Neuronal stem cell (in vitro differentiated cells): ENCODE data around the gene BABAM2.

ENCODE experiments used
- DNase-seq: peaks from one replicate; pipeline ENCODE4 v3.0.0-alpha.2; 2013; ENCODE audit warnings: low spot score
- H2AFZ ChIP-seq: one replicate; pipeline ENCODE4 v1.6.1; 2013; ENCODE audit warnings: mild to moderate bottlenecking, low read length, inconsistent platforms
- H2AK5ac ChIP-seq: 2 replicates; pipeline ENCODE4 v1.6.1; 2013; ENCODE audit warnings: low read depth, mild to moderate bottlenecking, inconsistent platforms, low read length, moderate library complexity, mixed read lengths
- H2BK120ac ChIP-seq: 2 replicates; pipeline ENCODE4 v1.6.1; 2013; ENCODE audit warnings: low read depth, mild to moderate bottlenecking, inconsistent platforms, low read length, moderate library complexity, mixed read lengths
- H2BK12ac ChIP-seq: one replicate; pipeline ENCODE4 v1.6.1; 2013; ENCODE audit warnings: low read length, inconsistent platforms
- H2BK15ac ChIP-seq: 2 replicates; pipeline ENCODE4 v1.6.1; 2013; ENCODE audit warnings: mild to moderate bottlenecking, low read length, inconsistent platforms, mixed read lengths
- H2BK5ac ChIP-seq: one replicate; pipeline ENCODE4 v1.6.1; 2013; ENCODE audit warnings: inconsistent platforms, mild to moderate bottlenecking, low read length, moderate library complexity
- H3K14ac ChIP-seq: one replicate; pipeline ENCODE4 v1.6.1; 2013; ENCODE audit warnings: low read length, inconsistent platforms
- H3K18ac ChIP-seq: 2 replicates; pipeline ENCODE4 v1.6.1; 2013; ENCODE audit warnings: low read length, inconsistent platforms
- H3K23ac ChIP-seq: 2 replicates; pipeline ENCODE4 v1.6.1; 2013; ENCODE audit warnings: low read depth, mild to moderate bottlenecking, mixed read lengths, low read length, inconsistent platforms; ENCODE audit not compliant: poor library complexity
- H3K27ac ChIP-seq: replicated peaks from 3 replicates; pipeline ENCODE4 v1.5.1; 2013; ENCODE audit warnings: low read length, inconsistent platforms
- H3K27me3 ChIP-seq, 3 experiments: 2 replicates each; pipeline ENCODE4 v1.6.1; 2013; ENCODE audit warnings: low read length in 3 of 3, mild to moderate bottlenecking in 2 of 3, inconsistent platforms in 1 of 3, low read depth in 1 of 3, mixed read lengths in 1 of 3, moderate library complexity in 1 of 3; ENCODE audit not compliant: control insufficient read depth in 3 of 3, insufficient read depth in 3 of 3
- H3K36me3 ChIP-seq, 2 donors: replicated peaks in 1 of 2; 2 replicates each; pipeline ENCODE4 v1.6.1; 2013; ENCODE audit warnings: low read length in 2 of 2; ENCODE audit not compliant: control insufficient read depth in 2 of 2, insufficient read depth in 2 of 2
- H3K4ac ChIP-seq: 2 replicates; pipeline ENCODE4 v1.6.1; 2013; ENCODE audit warnings: inconsistent platforms, mild to moderate bottlenecking, low read length, moderate library complexity
- H3K4me1 ChIP-seq, 2 donors: 1 replicate in 1 of 2; 2 replicates in 1 of 2; pipeline ENCODE4 v1.6.1; 2013; ENCODE audit warnings: low read length in 2 of 2, low read depth in 1 of 2; ENCODE audit not compliant: control insufficient read depth in 2 of 2, insufficient read depth in 1 of 2
- H3K4me2 ChIP-seq: one replicate; pipeline ENCODE4 v1.6.1; 2013; ENCODE audit warnings: mild to moderate bottlenecking, low read length, inconsistent platforms; ENCODE audit not compliant: insufficient read depth, poor library complexity, severe bottlenecking
- H3K4me3 ChIP-seq, 2 donors: 2 replicates each; pipeline ENCODE4 v1.5.1; 2013; ENCODE audit warnings: low read length in 2 of 2, mild to moderate bottlenecking in 2 of 2, inconsistent platforms in 1 of 2, moderate library complexity in 1 of 2
- H3K79me1 ChIP-seq: one replicate; pipeline ENCODE4 v1.6.1; 2013; ENCODE audit warnings: low read depth, mild to moderate bottlenecking, inconsistent platforms, low read length, moderate library complexity
- H3K9ac ChIP-seq: one replicate; pipeline ENCODE4 v1.6.1; 2013; ENCODE audit warnings: mild to moderate bottlenecking, low read depth, low read length, inconsistent platforms; ENCODE audit not compliant: poor library complexity
- H3K9me3 ChIP-seq, 2 donors: replicated peaks in 1 of 2; 2 replicates each; pipeline versions ENCODE3 to v1.6.1; 2013; ENCODE audit warnings: low read length in 2 of 2, mild to moderate bottlenecking in 2 of 2, inconsistent platforms in 1 of 2, low read depth in 1 of 2, mixed read lengths in 1 of 2, moderate library complexity in 1 of 2; ENCODE audit not compliant: control insufficient read depth in 2 of 2, insufficient read depth in 1 of 2
- H4K8ac ChIP-seq: one replicate; pipeline ENCODE4 v1.6.1; 2013; ENCODE audit warnings: low read depth, mild to moderate bottlenecking, inconsistent platforms, low read length, moderate library complexity
- H4K91ac ChIP-seq: one replicate; pipeline ENCODE4 v1.6.1; 2013; ENCODE audit warnings: low read length, low read depth, mild to moderate bottlenecking, inconsistent platforms; ENCODE audit not compliant: poor library complexity
- WGBS, 2 donors: extraction: QIAGEN DNeasy Blood & Tissue Kit; methylation state at CpG; one replicate each; pipeline ENCODE4 v1.1.7; 2013; ENCODE audit warnings: missing lambda C conversion rate in 2 of 2, mixed read lengths in 1 of 2; ENCODE audit not compliant: insufficient read length in 2 of 2, insufficient replicate concordance in 1 of 2; ENCODE audit errors: extremely low coverage in 2 of 2; 5-methylcytosine and 5-hydroxymethylcytosine counted together

Gene BABAM2

DNA sequence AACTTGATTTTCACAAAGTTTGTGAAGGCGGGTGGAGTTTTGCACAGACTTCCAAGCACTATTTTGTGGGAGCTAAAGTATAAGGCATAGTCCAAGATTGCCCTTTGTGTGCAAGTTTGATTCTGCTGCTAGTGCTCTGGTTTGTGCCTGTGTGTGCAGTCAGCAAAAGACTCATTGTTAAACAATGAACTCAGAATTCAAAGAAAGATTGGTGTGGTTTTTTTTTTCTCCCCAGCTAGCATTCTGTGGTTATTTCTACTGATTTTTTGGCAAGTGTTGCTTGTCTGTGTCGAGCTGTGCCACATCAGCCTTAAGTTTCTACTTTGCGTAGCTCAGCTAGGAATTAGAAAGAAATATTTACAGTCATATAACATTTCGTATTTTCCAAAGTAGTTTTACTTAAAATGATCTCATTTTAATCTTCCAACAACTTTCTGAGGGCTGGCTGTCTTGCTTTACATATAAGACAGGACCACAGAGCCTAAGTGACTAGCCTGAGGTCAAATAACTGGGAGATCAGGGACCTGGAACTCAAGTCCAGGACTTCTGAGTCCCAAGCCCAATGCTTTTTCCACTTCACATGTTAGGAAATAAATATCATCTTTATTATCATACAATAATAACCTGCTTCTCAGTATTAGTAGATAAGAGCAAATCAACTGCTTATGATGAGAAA, 69.8 kb downstream of the BABAM2 start:
- Histone ChIP-seq H3K27me3 (no peaks in the 10 kb centered on the region), H3K79me1 (no peaks in the 10 kb centered on the region), H2AFZ (peak overlapping the region; percentile 27), H3K4me1 (peaks cover 4 to 28% of the 10 kb centered on the region in 2 donors), H3K9me3 (peaks cover 0 to 2% of the 10 kb centered on the region in 2 donors), H3K4ac (no peak overlapping the region), H2BK12ac (no peak overlapping the region), H3K4me2 (no peak overlapping the region), H4K8ac (no peak overlapping the region), H3K18ac (no peak overlapping the region), H4K91ac (no peak overlapping the region), H2BK15ac (no peak overlapping the region), H2BK120ac (no peak overlapping the region), H3K4me3 (no peak overlapping the region), H2AK5ac (no peak overlapping the region), H2BK5ac (no peak overlapping the region), H3K14ac (no peak overlapping the region), H3K9ac (no peak overlapping the region), H3K27ac (no peak overlapping the region), H3K23ac (no peak overlapping the region), H3K36me3 (no peaks in the 10 kb centered on the region)
- no CpG with 5 or more reads among the region's 4 CpGs for WGBS, 2 donors
- no peak for DNase-seq

DNA sequence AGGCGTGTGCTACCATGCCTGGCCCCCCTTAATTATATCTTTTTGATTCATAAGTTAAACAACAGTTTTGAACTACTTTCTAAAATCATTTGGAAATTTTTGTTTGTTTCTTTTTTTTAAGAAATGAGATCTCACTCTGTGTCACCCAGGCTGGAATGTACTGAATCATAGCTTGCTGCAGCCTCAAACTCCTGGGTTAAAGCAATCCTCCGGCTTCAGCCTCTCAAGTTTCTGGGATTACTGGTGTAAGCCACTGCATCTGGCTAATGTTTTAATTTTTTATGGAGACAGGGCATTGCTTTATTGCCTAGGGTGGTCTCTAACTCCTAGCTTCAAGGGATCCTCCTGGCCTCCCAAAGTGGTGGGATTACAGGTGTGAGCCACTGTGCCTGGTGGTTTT, 71.5 kb downstream of the BABAM2 start:
- DNase-seq: no peak
- H3K36me3 ChIP-seq: no peaks in the 10 kb centered on the region
- H3K4me2 ChIP-seq: no peak overlapping the region

DNA sequence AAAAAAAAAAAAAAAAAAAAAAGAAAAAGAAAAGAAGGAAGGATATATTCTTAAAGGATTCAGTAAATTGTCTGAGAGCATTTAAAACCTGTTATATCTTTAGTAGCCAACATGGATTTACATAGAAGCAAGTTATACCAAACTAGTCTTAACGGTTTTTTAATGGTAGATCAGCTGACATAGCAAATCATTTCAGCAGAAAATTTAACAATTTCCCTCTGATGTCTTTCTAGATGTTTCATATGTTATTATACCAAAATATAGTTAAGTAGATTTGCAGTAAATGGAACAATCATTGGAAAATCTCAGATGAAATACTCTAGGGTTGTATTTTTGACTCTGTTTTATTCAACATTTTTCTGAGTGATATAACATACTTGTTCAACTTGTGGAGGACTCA, 72.9 kb downstream of the BABAM2 start:
- DNase-seq: no peak
- H3K4me2 ChIP-seq: no peak overlapping the region
- no peaks in the 10 kb centered on the region for H3K79me1 ChIP-seq
- H4K8ac ChIP-seq: no peak overlapping the region
- peaks cover 0 to 13% of the 10 kb centered on the region in 2 donors for H3K9me3 ChIP-seq
- H3K18ac ChIP-seq: no peak overlapping the region
- H3K9ac ChIP-seq: no peak overlapping the region
- H2BK120ac ChIP-seq: no peak overlapping the region
- H2BK15ac ChIP-seq: no peak overlapping the region
- H4K91ac ChIP-seq: no peak overlapping the region
- H3K4ac ChIP-seq: no peak overlapping the region
- no peak overlapping the region for H2AK5ac ChIP-seq
- H3K4me1 ChIP-seq: peaks cover 4 to 27% of the 10 kb centered on the region in 2 donors
- no peak overlapping the region for H3K27ac ChIP-seq
- no peak overlapping the region for H3K23ac ChIP-seq
- no peak overlapping the region for H2AFZ ChIP-seq
- no peak overlapping the region for H2BK12ac ChIP-seq
- H3K4me3 ChIP-seq: no peak overlapping the region
- WGBS, 2 donors: no CpG with 5 or more reads among the region's 1 CpG
- no peak overlapping the region for H3K14ac ChIP-seq
- no peaks in the 10 kb centered on the region for H3K27me3 ChIP-seq
- no peaks in the 10 kb centered on the region for H3K36me3 ChIP-seq
- H2BK5ac ChIP-seq: no peak overlapping the region

More for the DNA sequence above, 71.5 kb downstream of the BABAM2 start:
- no CpG with 5 or more reads among the region's 2 CpGs for WGBS, 2 donors
- H2BK120ac ChIP-seq: no peak overlapping the region
- no peak overlapping the region for H2BK5ac ChIP-seq
- no peak overlapping the region for H3K27ac ChIP-seq
- H2BK15ac ChIP-seq: no peak overlapping the region
- no peaks in the 10 kb centered on the region for H3K79me1 ChIP-seq
- H3K14ac ChIP-seq: no peak overlapping the region
- no peak overlapping the region for H3K4me3 ChIP-seq
- no peak overlapping the region for H4K8ac ChIP-seq
- H2BK12ac ChIP-seq: no peak overlapping the region
- no peak overlapping the region for H2AFZ ChIP-seq
- H3K27me3 ChIP-seq: no peaks in the 10 kb centered on the region
- no peak overlapping the region for H4K91ac ChIP-seq
- no peak overlapping the region for H3K9ac ChIP-seq
- H3K4ac ChIP-seq: no peak overlapping the region
- peaks cover 4 to 27% of the 10 kb centered on the region in 2 donors for H3K4me1 ChIP-seq
- peaks cover 0 to 3% of the 10 kb centered on the region in 2 donors for H3K9me3 ChIP-seq
- no peak overlapping the region for H2AK5ac ChIP-seq
- H3K18ac ChIP-seq: no peak overlapping the region
- no peak overlapping the region for H3K23ac ChIP-seq

DNA sequence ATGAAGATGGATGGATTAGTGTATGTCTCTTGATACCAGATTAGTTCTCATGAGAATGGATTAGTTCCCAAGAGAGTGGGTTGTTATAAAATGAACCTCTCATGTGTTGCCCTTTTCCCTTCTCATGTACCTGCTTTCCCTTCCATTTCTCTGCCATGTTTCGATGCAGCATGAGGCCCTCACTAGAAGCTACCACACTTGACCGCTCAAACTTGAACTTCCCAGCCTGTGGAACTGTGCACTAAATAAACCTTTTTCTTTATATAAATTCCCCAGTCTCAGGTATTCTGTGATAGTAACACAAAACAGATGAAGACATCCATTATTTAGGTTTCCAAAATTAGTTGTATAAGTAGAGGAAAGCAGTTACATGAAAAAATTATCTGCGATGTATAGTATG, 73.5 kb downstream of the BABAM2 start:
- H3K36me3 ChIP-seq: no peaks in the 10 kb centered on the region
- H3K27me3 ChIP-seq: no peaks in the 10 kb centered on the region
- no peak overlapping the region for H4K8ac ChIP-seq
- H4K91ac ChIP-seq: no peak overlapping the region
- H2BK120ac ChIP-seq: no peak overlapping the region
- no peak overlapping the region for H3K4me2 ChIP-seq
- DNase-seq: no peak
- H2AFZ ChIP-seq: no peak overlapping the region
- H3K9me3 ChIP-seq: peaks cover 0 to 16% of the 10 kb centered on the region in 2 donors
- no peaks in the 10 kb centered on the region for H3K79me1 ChIP-seq
- no CpG with 5 or more reads among the region's 3 CpGs for WGBS, 2 donors
- H3K4me1 ChIP-seq: peaks cover 4 to 21% of the 10 kb centered on the region in 2 donors
- no peak overlapping the region for H2BK15ac ChIP-seq
- no peak overlapping the region for H3K14ac ChIP-seq
- H2BK12ac ChIP-seq: no peak overlapping the region
- no peak overlapping the region for H2AK5ac ChIP-seq
- H3K9ac ChIP-seq: no peak overlapping the region
- H2BK5ac ChIP-seq: no peak overlapping the region
- no peak overlapping the region for H3K18ac ChIP-seq
- H3K4ac ChIP-seq: no peak overlapping the region
- no peak overlapping the region for H3K23ac ChIP-seq
- H3K27ac ChIP-seq: no peak overlapping the region
- H3K4me3 ChIP-seq: no peak overlapping the region
